ENCODE results near the gene ZNF773.
"Not testable (repeated sequence)": the region's sequence is repeated elsewhere in the genome, so short reads cannot be mapped to it uniquely, and the experiment has no call there.

DNA sequence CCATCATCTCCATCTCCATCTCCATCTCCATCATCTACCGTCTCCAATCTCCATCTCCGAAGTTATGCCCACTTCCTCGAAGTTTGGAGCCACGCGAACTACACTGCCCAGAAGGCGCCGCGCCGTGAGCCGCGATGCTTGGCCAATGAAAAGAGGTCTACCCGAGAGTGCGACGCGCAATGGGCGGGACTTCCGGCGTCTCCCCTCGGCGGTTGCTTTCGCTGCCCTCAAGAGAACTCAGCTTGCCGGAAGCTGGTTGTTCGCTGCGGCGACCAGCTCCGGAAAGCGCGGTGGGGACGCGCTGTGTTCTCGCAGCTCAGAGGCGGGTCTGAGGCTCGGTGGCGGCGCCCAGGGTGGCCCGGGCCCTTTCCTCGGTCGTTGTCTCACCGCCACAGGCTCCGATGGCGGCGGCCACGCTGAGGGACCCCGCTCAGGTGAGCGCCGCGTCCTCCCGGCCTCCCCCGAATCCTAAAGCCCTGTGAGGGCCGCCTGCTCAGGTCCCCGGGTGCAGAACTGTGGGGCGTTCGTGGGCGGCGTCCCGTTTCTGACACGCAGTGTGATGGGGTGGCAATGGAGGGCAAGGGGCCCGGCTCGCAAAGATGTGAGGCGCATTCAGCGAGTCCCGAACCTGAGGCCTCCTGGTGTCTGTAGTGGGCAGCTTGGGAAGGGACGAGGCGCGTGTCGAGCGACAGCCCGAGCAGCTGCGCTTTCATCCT is at the start of gene ZNF773:
- TF ChIP-seq, protein P1, sequence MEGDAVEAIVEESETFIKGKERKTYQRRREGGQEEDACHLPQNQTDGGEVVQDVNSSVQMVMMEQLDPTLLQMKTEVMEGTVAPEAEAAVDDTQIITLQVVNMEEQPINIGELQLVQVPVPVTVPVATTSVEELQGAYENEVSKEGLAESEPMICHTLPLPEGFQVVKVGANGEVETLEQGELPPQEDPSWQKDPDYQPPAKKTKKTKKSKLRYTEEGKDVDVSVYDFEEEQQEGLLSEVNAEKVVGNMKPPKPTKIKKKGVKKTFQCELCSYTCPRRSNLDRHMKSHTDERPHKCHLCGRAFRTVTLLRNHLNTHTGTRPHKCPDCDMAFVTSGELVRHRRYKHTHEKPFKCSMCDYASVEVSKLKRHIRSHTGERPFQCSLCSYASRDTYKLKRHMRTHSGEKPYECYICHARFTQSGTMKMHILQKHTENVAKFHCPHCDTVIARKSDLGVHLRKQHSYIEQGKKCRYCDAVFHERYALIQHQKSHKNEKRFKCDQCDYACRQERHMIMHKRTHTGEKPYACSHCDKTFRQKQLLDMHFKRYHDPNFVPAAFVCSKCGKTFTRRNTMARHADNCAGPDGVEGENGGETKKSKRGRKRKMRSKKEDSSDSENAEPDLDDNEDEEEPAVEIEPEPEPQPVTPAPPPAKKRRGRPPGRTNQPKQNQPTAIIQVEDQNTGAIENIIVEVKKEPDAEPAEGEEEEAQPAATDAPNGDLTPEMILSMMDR (IDR thresholded peaks at IDR 0.05): not testable (repeated sequence)
- TF ChIP-seq POLR2AphosphoS5 (IDR thresholded peaks at IDR 0.05; ENCODE audit: insufficient read depth in 1 of 2, low read depth in 1 of 2): peak; percentile 82 to 89

Measured in vagina (tissue), 2 donors.